ENCODE data around the gene WDR62.

The WDR62 gene

DNA sequence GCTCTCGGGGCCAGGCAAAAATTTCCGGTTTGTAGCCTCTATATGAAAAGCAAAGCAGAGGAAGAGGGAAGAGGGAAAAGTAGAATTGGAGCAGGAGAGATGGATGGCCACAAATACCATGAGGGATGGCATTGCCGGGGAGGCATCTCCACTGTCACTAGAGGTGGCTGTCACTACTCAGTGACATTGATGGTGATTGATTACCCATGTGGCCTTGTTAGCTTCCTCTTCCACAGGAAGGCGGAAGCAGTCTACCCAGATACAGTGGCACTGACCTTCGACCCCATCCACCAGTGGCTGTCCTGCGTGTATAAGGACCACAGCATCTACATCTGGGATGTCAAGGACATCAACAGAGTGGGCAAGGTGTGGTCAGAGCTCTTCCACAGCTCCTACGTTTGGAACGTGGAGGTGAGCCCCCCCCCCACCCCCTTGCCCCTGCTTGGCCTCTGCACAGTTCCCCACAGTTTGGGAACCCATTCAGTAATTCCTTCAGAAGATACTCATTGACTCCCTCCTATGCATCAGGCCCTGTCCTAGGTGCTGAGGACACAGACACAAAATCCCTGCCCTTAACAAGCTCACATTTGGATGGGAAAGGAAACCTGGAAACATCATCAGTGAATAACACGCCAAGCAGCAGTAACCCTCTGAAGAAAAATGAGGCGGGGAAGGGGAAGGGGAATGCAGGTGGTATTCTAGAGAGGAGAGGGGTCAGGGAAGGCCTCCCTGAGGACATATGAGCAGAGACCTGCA, 18.6 kb downstream of the WDR62 start:
- no peak for DNase-seq (ENCODE audit: low spot score)

DNA sequence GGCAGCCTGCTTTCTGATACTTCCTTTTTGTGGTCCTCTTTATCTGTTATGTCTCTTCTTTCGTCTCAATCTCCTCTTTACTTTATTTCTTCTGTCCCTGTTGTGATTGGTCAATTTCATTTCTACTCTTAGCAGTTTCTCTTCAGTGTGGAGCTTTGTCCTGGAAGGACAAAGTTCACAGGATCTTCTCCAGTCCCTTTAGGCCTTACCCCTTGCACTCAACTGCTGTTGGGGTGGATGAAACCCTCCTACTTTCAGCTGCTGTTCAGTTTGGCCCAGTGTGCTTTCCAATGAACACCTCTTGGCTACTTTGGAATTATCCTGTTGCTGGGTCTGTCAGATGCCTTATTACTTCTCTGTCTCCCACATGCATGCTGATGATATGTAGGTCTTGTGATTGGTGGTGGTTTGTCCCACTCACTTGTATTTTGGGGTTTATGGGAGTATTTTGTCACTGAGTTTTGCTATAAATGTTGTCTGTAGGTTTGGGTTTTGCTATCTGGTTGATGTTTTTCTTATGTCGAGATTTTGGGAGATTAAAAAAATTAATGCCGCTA, 24.8 kb downstream of the WDR62 start:
- no peak for DNase-seq (ENCODE audit: low spot score)

DNA sequence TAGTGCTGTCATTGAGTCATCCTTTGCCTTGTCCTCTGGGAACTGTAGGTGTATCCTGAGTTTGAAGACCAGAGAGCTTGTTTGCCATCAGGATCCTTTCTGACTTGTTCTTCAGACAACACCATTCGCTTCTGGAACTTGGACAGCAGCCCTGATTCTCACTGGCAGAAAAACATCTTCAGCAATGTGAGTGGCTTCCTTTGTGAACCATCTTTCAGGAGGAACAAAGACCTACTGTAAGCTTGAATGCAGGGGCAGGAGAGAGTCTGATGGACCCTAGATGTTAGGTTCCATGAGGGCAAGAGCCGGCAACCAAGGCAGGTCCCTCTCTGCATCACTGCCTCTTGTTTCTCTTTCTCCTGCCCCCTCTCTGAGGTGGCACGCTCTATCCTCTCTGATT, 26.7 kb downstream of the WDR62 start:
- DNase-seq (ENCODE audit: low spot score), result no peak

GRCh38 chr19:36081894-36082293, 27.2 kb downstream of the WDR62 start:
- DNase-seq (ENCODE audit: low spot score), result no peak

- DNase-seq (ENCODE audit: low spot score), result no peak
Measured at GRCh38 chr19:36082916-36083315, 28.2 kb downstream of the WDR62 start.

DNA sequence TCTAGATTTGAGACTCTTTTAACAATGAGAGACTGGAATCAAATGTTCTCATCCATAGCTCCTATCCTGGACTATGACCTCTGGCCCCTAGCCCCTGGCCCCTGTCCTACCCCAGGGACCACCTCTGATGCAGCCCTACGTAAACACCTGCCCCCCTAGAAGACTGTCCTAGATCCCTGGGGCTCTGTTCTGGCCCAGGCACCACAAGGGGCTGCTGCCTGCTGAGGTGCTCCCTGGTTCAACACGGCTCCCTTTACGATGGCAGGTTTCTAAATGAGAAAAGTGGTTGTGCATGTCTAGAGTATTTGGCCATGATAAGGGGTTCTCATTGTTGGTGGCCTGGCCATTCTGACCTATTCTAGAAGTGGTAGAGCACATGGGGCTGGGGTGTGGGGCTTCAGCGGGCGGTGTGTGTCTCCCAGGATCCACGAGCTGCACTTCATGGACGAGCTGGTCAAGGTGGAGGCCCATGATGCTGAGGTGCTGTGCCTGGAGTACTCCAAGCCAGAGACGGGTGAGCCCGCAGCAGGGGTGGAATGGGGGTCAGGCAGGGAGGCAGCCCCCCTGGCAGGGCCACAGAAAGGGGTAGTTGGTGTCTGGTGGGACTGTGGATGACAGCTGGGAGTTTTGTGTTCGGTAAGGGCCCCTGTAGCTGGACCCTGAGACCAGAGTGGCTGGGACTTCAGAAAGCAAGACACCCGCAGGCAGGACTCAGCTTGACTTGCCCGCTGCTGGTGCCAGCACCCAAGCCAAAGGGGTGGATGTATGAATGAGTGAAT, 29.7 kb downstream of the WDR62 start:
- no peak for DNase-seq (ENCODE audit: low spot score)

DNA sequence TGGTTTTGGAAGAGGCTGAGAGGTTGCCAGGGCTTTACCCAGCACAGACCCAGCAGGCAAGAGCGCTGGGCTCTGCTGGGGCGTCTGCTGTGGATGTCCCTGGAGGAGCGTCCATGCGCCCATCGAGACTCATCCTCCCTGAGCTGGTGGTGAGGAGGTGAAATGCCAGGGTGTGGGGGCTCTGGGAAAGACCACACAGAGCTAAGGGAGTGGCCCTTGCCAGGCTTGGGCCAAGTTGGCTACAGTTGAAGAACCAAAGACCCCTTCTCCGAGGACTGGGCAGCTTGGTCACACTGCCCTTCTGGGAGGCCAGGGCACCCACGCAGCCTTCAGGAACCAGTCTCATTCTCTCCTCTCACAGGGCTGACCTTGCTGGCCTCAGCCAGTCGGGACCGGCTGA, 31.6 kb downstream of the WDR62 start:
- DNase-seq (ENCODE audit: low spot score), result no peak

GRCh38 chr19:36089847-36090246, 35.1 kb downstream of the WDR62 start:
- no peak for DNase-seq (ENCODE audit: low spot score)

DNA sequence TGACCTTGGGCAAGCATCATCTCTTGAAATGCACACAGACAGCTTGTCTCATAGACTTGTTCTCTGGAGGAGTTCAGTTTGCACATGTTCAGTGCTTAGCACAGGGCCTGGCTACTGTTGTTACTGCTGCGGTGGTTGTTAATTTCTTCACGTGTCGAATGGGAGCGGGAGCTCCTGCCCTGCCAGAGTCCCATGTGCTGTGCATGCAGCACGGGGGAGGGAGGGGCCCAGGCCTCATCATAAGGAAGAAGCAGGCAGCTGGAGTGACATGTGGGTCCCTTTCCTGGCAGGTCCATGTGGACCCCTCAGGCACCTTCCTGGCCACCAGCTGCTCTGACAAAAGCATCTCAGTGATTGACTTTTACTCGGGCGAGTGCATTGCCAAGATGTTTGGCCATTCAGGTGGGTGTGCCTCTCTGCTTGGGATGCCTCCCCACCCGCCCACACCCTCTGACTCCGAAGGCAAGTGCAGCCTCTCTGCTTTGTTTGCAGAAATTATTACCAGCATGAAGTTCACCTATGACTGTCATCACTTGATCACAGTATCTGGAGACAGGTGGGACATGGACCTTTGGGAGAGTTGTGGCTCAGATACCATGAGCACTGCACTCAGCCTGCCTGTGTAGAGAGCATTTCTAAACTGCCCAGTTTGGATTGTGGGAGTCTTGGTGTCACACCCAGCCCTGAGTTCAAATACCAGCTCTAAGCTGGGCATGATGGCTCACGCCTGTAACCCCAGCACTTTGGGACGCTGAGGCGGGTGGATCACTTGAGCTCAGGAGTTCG, 36.4 kb downstream of the WDR62 start:
- DNase-seq (ENCODE audit: low spot score), result no peak

GRCh38 chr19:36092566-36092965, 37.9 kb downstream of the WDR62 start:
- DNase-seq (ENCODE audit: low spot score), result no peak

DNA sequence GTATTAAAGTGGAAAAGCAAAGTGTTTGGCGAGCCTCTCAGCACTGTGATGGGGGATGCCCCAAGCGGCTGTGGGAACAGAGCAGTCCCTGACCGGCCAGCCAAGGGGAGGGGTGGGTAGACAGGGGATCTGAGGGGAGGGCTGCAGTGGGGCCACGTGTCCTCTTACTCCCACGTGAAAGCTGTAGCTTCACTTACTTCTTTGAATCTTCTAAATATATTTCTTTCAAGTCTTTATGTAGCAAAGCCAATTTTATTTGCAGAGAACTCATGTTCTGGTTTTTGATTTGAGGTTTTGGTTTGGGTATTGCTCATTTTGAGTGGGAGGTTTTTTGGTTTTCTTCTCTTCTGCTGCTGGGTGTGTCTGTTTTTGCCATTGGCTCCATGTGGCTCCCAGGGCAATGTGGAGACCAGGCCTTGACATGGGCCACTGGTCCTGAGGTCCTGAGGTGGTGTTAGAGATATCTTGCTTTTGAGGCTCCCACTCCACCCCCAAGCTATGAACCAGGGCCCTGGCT, 38.5 kb downstream of the WDR62 start:
- no peak for DNase-seq (ENCODE audit: low spot score)

DNA sequence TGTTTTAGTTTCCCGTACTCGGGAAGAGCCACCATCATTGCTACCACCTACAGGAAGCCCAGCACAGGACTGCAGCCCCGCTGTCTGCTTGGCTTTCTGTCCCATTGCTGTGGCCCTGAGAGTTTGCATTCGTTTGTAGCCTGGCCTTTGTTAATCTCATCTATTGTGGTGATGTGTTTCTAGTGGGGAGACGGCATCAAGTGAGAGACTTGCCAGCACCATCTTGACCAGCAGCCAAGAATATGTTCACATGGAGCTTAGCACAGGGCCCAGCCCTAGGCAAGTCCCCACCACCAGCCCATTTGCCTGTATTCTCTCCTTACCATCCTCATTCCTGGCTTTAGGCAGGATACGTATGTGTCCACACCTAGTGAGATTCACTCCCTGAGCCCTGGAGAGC, 39.0 kb downstream of the WDR62 start:
- no peak for DNase-seq (ENCODE audit: low spot score)

GRCh38 chr19:36097036-36097435, 42.3 kb downstream of the WDR62 start:
- no peak for DNase-seq (ENCODE audit: low spot score)

GRCh38 chr19:36099166-36099785, 44.6 kb downstream of the WDR62 start:
- DNase-seq (ENCODE audit: low spot score), result no peak

GRCh38 chr19:36100476-36100875, 45.8 kb downstream of the WDR62 start:
- no peak for DNase-seq (ENCODE audit: low spot score)

DNA sequence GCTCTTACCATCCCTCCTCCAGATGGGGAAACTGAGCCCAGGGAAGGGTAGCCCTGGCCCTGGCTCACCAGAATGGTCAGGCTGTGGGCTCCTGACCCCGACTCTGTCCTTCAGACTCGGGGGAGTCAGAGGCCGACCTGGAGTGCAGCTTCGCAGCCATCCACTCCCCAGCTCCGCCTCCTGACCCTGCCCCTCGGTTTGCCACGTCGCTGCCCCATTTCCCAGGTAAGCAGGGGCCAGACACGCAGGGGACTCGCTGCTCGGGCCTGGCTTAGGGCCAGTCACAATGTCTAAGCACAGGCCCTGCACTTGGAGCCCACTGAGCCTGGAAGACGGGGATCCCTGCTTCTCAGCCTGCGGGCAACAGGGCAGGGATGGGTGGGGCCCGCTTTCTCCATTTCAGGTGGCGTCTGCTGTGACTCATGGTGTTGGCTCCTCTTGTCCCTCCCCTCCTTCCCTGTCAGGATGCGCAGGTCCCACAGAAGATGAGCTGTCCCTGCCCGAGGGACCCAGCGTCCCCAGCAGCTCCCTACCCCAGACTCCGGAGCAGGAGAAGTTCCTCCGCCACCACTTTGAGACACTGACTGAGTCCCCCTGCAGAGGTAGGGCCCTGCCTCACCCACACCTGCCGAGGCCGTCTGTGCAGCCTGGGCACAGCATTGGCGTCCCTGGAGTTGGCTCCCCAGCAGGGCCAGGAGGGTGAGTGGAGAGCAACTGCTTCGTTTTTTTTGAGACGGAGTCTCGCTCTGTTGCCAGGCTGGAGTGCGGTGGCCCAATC, 47.0 kb downstream of the WDR62 start:
- DNase-seq (ENCODE audit: low spot score), result no peak

DNA sequence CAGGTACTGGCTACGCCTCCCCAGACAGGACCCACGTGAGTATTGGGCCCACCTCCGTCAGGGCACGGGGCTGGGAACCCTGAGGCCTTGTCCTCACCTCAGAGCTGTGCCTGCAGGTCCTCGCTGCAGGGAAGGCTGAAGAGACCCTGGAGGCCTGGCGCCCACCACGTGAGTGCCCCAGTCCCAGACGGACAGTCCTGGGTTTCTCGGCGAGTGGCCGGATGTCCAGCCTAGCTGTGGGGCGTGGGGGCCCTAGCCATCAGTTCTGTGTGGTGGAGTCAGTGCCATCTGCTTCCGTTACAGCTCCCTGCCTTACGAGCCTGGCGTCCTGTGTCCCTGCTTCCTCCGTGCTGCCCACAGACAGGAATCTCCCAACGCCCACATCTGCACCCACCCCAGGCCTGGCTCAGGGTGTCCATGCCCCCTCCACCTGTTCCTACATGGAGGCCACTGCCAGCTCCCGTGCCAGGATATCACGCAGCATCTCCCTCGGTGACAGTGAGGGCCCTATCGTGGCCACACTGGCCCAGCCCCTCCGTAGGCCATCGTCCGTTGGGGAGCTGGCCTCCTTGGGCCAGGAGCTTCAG, 48.4 kb downstream of the WDR62 start:
- DNase-seq (ENCODE audit: low spot score), result no peak

DNA sequence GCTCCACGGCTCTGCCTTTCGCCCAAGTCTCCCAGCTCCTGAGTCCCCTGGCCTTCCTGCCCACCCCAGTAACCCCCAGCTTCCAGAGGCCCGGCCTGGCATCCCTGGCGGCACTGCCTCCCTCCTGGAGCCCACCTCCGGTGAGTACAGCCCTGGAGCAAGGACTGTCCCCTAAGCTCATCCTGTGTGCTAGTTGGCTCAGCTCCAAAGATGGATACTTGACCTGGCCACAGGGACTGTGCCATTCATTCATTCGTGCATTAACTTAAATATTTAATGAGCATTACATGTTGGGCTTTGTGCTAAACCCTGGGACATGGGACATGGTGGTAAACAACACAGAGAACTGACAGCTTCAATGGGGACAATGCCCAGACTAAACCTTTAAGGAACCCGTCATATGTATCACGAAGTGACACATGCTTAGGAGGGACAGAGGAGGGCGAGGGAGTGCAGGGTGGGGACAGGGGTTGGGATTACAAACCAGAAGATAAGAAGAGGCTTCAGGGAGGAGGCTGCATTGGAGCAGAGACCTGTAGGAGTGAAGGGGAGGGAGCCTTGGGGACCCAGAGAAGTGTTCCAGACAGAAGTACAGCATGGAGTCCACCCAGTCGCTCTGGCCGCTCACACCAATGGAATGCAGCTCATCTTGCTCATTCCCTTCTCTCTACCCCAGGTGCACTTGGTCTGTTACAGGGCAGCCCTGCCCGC, 49.3 kb downstream of the WDR62 start:
- DNase-seq (ENCODE audit: low spot score), result no peak

GRCh38 chr19:36106441-36106840, 51.7 kb downstream of the WDR62 start:
- DNase-seq (ENCODE audit: low spot score), result no peak

GRCh38 chr19:36106991-36107390, 52.3 kb downstream of the WDR62 start:
- no peak for DNase-seq (ENCODE audit: low spot score)
